GM19328 (cell line): ENCODE data around the gene CYP4F2.
"Not testable (repeated sequence)": the region's sequence is repeated elsewhere in the genome, so short reads cannot be mapped to it uniquely, and the experiment has no call there.

Experiments used
- ATAC-seq: cut with Tn5 transposase; IDR thresholded peaks from one replicate; pipeline ENCODE4 v1.9.1; 2021; ENCODE audit warnings: mild to moderate bottlenecking, moderate library complexity; ENCODE audit not compliant: unreplicated experiment

CYP4F2 gene

GRCh38 chr19:15902254-15902653 lies 4.4 kb upstream of the CYP4F2 start:
- ATAC-seq: no peak

- ATAC-seq: no peak
Observed at GRCh38 chr19:15900504-15900903, 2.6 kb upstream of the CYP4F2 start.

GRCh38 chr19:15900032-15900431 lies 2.2 kb upstream of the CYP4F2 start:
- ATAC-seq: not testable (repeated sequence)

DNA sequence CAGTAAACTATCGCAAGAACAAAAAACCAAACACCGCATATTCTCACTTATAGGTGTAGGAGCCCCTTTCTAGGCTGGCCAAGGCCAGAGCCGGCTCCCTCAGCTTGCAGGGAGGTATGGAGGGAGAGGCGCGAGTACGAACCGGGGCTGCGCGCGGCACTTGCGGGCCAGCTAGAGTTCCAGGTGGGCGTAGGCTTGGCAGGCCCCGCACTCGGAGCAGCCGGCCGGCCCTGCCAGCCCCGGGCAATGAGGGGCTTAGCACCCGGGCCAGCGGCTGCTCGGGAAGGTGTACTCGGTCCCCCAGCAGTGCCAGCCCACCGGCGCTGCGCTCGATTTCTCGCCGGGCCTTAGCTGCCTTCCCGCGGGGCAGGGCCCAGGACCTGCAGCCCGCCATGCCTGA lies 1.7 kb upstream of the CYP4F2 start:
- not testable (repeated sequence) for ATAC-seq

DNA sequence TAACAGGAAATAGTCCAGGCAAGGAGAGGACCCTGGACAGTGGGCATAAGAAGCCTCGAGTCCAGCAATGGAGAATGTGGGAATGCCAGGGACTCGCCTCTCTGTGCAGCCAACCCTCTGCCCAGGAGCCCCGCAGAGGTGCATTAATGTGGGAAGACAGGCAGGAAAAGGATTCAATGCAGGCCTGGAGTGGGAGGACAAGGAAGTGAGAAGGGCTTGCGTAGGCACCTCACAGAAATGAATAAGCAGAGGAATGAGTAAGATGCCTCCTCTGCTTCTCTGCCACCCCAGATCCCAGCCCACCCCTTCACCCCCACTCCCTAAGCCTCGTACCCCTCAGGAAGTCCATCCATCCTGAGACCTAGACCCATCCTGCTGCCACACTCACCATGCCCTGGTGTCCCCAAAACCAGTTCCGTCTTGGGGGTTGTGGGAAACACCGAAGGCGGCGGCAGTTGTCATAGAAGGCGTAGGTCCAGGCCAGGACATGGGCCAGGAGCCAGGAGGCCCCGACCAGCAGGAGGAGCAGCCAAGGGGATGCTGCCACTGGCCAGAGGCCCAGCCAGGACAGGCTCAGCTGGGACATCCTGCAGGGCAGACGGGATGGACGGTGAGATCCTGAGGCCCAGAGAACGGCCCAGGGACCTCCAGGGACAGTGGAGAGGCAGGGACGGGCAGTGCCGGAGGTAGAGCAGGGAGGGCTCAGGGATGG lies 692 bp downstream of the CYP4F2 start:
- no peak for ATAC-seq

GRCh38 chr19:15895876-15896430 lies 1.9 kb downstream of the CYP4F2 start:
- ATAC-seq: no peak

DNA sequence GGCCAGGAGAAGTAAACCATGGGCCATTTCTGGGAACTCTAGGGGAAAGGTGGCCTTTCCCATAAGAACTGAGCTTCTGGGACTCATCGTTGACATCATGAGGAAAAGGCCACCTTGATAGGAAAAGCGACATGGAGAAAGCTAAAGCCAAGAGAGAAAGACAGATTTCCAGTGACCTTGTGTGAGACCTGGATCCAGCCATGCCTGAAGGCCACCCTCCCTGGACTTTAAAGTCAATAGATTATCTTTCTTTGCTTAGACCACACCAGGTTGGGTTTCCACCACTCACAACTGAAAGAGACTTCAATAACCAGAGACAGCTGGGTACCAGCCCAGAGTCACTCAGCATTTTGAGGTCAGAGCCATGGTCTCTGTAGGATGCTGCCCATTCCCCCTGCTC lies 3.5 kb downstream of the CYP4F2 start:
- ATAC-seq: no peak

DNA sequence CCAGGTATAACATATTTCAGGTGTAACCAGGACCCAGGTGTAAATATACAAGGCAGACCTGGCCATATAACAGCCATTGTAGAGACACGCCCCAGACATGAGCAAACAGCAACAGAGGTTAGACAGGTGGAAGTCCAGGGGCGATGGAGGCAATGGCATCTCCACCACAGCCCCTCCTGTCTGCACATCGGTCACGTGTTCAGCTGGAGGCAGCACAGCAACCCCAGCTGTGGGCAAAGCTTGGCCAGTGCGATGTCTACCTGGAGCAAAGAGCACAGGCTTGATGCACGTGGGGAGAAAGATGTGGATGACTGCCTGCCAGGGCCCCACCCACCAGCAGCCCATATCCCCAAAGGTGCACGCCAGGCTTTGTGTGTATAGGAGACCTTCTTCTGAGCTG lies 4.4 kb downstream of the CYP4F2 start:
- ATAC-seq: no peak

GRCh38 chr19:15892012-15892411 lies 5.9 kb downstream of the CYP4F2 start:
- no peak for ATAC-seq

- no peak for ATAC-seq
Observed at GRCh38 chr19:15891434-15891833, 6.4 kb downstream of the CYP4F2 start.

GRCh38 chr19:15889339-15889738 lies 8.5 kb downstream of the CYP4F2 start:
- ATAC-seq: not testable (repeated sequence)

GRCh38 chr19:15885919-15886318 lies 12.0 kb downstream of the CYP4F2 start:
- no peak for ATAC-seq

DNA sequence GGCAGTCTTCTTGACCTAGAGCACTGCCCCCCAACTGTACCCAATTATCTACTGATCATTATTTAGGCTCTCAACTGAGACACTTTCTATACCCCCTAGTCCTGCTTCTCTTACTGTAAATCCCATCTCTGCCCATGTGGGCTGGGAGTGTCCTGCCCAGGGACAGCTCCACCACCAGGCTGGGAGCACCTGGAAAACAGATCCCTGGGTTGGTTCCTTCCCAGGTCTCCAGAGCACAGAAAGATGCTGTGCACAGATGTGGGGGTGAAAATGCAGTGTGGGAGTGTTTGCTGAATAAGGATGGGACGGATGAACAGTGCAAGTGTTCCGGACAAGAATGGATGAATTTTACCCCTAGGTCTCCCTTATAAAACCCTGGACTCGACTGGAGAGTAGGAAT lies 12.7 kb downstream of the CYP4F2 start:
- no peak for ATAC-seq

GRCh38 chr19:15883329-15883728 lies 14.5 kb downstream of the CYP4F2 start:
- not testable (repeated sequence) for ATAC-seq

DNA sequence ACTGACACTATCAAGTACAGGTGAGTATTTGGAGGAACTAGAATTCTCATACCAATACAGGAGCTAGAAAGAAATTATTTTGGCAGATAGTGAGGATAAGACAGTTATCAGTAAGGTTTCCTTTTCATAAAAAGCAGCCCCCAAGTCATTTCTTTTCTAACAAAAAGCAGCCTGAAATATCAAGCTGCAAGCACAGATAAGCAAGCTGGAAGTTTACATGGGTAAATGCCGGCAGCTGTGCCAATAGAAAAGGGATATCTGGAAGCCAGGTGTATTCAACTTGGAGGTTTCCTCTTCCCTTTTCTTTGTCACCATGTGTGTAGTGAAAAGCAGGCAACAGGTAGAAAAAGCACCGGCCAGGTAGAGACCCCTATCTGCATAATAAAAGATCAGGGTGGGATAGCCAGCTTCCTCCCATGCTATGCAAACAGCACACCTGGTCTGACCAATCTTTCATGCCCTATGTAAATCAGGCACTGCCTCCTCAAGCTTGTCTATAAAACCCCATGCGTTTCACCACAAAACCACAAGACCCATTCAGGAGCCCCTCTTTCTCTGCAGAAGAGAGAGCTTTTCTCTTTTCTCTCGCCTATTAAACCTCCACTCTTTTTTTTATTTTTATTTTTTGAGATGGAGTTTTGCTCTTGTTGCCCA lies 22.9 kb downstream of the CYP4F2 start:
- no peak for ATAC-seq

DNA sequence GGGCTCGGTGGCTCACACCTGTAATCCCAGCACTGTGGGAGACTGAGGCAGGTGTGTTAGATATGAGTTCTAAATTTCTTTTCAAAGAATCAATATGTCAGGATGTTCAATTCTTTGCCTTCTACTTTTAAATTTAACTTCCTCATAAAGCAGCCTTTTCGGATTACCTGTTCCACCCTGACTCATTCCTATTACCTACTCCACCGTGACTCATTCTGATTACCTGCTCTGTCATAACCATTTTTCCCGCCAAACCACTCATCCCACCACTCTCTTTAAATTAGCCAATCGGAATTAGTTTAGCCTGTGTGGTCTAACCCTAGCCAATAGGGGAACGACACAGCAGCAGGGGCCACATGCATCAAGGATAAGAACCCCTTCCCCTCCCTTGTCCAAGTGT lies 24.1 kb downstream of the CYP4F2 start:
- not testable (repeated sequence) for ATAC-seq

- no peak for ATAC-seq
Observed at GRCh38 chr19:15871570-15871969, 26.3 kb downstream of the CYP4F2 start.

DNA sequence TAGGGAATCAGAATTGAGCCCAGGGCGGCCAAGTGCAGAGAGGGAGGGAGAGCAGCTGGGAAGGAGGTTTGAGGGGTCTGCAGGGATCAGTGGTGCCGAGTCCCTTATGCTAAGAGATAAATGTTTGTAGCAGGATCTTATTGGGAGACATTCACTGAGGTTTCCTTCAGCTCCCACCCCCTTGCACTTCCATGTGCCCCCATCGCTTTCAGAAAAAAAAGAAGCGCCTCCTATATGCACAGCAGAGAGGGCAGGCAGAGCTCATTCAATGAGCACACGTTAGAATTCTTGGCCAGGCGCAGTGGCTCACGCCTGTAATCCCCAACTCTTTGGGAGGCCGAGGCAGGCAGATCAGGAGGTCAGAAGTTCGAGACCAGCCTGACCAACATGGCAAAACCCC lies 28.0 kb downstream of the CYP4F2 start:
- ATAC-seq: no peak

DNA sequence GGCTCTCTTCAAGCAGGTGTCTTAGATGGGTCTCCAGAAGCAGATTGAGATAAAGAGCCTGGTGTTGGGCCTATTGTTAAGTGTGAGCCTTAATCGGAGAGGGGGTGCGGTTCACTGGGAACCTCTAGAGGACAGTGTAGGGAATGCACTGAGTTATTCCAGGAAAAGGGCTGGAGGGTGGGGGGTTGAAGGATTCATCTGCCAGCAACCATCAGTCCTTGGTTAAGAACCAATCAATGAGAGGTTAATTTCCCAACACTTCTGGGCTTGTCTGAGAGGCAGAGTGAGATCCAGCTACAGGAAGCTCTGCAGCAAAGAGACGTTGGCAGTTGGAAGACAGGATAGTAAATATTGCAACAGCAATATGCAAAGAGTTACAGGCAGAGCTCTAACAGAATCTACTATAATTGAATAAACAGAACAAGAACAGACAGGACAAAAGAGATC lies 28.7 kb downstream of the CYP4F2 start:
- no peak for ATAC-seq

- no peak for ATAC-seq
Observed at GRCh38 chr19:15866636-15867035, 31.2 kb downstream of the CYP4F2 start.

DNA sequence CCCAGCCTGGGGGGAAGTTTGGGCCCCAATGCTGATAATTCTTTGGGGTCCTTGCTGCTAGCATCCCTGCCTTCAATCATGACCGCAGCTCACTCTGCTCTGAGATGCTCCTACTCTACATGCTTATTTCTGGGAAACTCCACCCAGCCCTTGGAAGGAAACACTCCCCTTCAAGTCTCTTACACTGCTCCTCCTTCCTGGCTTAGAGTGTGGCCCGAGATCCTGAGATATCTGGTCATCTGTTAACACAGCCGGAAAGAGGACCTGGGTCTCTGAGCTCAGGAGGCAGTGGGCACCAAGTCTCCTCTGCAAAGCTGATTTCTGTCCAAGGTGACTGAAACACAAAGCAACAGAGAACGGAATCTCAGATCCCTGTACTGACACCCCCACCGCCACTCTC lies 33.0 kb downstream of the CYP4F2 start:
- no peak for ATAC-seq

DNA sequence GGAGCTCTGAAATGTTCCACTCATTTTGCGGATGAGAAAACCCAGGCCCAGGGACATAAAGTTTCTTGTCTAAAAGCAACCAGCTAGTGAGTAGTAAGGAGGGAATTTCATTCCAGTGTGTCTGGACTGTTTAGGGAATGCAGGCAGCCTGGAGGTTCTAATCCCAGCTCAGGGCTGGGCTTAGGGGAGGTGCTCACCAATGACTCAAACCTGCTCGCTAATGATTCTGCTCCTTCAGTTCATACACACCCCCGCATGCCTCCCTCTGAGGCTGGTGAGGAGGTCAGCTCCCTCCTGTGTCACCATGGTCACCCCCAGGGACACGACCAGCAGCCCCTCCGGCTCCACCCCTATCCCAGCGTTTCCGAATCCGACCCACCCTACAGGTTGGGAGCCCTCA lies 34.6 kb downstream of the CYP4F2 start:
- ATAC-seq: no peak
